GF-D8 (cell line): ENCODE data around the gene ZBTB46.
"Not testable (repeated sequence)": the region's sequence is repeated elsewhere in the genome, so short reads cannot be mapped to it uniquely, and the experiment has no call there.

Experiments used
- DNase-seq: peaks from one replicate; lab custom pipeline; 2025; lab: John Stamatoyannopoulos, UW

ZBTB46 gene

GRCh38 chr20:63830841-63831588 is at the start of gene ZBTB46:
Gene ZBTB46 (minus strand): TSS chr20:63831264. CDS start chr20:63790757, 40,507 bp downstream.
- DNase-seq, result no peak

DNA sequence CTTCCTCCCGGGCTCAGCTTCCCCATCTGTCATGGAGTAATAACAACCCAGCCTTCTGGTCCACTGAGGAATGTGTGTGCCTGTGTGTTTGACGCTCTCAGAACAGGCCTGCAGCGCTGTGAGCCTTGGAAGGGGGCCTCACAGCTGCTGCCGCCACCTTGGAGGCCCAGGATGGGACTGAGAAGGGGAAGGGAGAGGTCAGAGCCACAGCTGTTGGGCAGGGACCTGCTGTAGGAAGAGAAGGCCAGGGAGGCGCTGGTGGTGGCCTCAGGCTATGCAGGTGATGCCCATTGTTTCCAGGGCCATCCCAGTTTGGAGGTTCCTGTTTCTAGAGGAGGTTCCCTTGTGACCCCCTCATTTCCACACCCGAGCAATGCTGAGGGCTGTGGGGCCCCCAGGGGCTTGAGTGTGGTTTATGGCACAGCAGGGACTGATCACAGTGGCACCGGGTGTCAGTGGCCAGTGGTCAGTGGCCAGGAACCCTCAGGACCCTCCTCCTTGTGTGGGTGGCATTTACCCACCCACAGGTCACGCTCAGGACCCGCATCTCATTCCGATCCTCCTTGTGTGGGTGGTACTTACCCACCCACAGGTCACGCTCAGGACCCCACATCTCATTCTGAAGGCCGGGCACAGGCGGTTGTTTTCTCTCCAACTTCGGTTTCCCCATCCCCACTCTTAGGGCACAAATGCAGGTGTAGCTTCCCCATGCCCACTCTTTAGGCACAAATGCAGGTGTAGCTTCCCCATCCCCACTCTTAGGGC is 48.0 kb upstream of the ZBTB46 start:
- DNase-seq, result no peak

GRCh38 chr20:63877755-63878470 is 46.8 kb upstream of the ZBTB46 start:
- DNase-seq, result no peak

DNA sequence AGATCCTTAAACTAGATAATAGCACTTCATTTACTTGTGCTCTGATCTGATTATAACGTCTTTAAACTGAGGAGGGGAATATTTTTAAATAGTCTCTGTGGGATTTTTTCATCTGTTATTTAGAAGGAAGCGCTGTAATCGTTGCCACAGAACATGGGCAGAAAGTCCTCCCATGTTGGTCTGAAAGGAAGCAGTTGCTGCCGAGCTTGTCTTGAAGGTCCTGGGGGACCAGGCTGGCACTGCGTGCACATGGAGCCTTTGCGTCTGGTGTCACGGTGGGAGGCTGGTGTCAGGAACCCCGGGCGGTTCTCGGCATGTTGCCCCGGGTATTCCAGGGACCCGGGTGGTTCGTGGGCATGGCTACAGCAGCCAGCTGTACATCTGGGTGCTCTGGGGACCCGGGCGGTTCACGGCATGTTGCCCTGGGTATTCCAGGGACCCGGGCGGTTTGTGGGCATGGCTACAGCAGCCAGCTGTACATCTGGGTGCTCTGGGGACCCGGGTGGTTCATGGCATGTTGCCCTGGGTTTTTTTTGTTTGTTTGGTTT is 45.5 kb upstream of the ZBTB46 start:
- DNase-seq, result peak; percentile 41

DNA sequence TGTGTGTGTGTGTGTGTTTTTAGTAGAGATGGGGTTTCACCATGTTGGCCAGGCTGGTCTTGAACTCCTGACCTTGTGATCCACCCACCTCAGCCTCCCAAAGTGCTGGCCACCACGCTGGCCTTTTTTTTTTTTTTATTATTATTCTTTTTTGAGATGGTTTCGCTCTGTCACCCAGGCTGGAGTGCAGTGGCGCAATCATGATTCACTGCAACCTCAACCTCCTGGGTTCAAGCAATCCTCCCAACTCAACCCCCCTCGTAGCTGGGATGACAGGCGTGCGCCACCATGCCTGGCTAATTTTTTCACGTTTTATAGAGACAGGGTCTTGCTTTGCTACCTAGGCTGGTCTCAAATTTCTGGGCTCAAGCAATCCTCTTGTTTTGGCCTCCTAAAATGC is 43.2 kb upstream of the ZBTB46 start:
- not testable (repeated sequence) for DNase-seq

GRCh38 chr20:63873477-63873971 is 42.5 kb upstream of the ZBTB46 start:
- DNase-seq, result peak; percentile 87

DNA sequence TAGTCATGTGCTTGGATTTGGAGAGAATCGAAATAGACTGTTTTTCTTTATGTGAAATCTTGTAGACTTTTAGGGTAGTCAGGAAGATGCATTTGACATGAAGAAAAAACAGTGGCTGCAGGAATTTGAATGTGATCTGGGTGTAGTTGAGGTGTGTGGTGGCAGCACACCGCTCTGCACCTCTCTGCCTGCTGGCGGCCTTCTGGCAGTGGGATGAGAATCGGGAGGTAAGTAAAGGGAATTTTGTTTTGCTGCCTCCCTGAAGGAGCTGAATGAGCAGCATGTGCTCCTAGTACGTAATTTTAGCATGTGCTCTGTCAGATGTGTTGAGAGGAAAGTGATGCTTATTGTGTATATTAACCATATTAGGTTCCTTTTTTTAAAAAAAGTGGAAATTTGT is 37.2 kb upstream of the ZBTB46 start:
- no peak for DNase-seq

- DNase-seq, result not testable (repeated sequence)
Observed at GRCh38 chr20:63867042-63867441, 36.0 kb upstream of the ZBTB46 start.

DNA sequence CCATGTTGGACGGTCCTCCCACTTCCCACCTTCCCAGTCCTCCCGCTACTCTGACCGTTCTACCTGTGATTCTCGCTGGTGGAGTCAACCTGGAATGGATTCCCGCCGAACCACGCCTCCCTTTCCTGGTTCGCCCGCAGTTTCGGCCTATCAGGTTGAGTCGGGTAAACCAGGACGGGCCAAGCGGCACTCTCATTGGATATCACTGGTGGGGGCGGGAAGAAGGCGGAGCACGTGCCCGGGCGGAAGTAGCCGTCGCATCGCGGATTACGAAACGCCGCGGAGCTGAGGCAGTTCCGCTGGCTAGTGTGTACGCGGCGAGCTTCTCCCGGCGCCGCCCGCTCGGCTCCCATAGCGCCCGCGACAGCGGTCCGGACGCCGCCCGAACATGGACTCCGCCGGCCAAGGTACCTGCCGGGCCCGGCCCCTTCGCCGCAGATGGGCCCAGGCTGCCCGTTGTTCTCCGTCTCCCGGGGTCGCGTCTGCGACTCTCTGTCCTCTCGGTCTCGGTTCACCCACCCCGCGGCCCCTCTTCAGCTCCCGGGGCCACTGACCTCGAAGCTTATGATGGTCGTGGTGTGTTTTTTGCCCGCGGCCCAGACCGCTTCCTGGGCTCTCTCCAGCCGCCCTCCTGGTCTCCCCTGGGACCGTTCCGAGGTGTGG is 34.0 kb upstream of the ZBTB46 start, which contains the start of gene TPD52L2:
TSS of gene TPD52L2 (plus strand) at position 293 of the 663 bp plus-strand sequence. CDS start at position 389, 96 bp downstream.
- peak; percentile 96 for DNase-seq

DNA sequence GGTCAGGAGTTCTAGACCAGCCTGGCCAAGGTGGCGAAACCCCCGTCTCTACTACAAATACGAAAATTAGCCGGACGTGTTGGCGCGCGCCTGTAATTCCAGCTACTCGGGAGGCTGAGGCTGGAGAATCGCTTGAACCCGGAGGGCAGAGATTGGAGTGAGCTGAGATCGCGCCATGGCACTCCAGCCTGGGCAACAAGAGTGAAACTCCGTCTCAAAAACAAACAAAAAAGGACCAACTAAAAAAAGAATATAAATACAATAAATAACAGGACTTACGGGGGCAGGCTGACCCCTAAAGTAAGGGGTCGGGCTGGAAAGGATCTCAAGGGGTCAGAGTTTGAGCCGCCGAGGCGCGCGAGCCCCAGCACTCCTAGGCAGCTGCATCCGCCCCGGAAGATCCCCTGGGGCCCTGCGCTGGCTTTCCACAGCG is 33.5 kb upstream of the ZBTB46 start:
- no peak for DNase-seq

DNA sequence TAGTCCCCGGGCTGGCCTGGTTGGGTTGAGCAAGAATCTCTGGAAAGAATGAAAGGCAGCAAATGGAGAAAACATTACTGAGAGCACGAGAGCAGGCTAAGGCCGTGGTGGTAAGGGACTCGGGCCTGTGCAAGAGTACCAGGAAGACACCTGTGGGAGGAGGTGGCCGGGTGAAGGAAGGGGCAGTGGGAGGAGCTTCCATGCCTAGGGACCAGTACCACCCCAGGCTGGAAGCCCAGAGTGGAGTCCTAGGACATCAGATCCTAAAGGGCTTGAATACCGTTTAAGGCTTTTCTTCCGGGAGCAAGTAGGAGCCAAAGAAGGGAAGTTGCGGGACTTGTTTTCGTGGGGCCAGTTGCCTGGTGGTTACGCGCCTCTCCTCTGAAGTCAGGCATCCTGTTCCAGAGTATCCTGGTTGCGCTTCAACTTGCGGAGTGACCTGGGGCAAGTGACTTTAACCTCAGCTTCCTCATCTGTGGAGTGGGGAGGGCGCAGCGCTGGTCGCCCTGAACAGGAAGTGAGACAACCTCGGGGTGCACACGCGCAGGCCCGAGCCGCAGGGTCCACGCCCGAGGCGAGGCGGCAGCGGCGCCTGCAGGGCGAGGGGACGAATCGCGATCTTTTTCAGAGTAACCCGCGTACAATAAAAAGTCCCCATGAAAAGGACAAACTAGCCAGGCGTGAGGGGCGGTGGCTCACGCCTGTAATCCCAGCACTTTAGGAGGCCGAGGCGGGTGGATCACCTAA is 32.9 kb upstream of the ZBTB46 start:
- peak; percentile 95 for DNase-seq

DNA sequence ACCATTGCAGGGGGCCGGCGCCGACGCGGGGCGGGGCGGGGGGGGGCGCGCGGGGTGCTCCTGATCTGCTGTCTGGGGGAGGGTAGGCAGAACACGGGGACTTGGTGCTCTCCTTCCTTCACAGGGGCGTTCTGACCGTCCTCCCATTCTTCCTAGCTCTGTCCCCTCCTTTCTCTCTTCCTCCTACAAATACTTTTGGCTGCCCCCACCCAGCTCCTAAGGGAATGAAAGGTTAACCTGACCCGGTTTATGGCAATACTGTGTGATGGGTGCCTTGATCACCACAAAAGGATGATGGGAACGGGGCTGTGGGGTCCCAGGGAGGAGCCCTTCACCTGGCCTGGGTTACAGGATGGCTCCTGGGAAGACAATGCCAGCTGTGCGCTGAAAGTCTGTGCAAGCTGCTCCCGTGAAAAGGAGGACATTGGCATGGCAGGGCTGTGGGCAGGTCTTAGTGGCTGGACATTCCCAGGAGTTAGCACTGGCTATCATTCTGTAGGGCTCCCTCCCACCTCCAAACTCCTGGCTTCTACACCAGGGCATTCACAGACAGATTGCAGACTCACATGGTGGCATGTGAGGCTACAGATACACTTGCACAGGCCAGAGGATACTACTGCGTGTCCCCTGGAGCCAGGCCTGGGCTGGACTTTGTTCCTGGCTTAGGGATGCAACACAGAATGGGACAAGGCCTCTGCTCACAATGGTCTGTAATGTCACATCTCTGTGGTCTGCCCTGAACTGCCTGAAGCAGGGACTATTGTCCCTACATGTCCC is 32.1 kb upstream of the ZBTB46 start:
- no peak for DNase-seq

- DNase-seq, result no peak
Observed at GRCh38 chr20:63861981-63862901, 31.2 kb upstream of the ZBTB46 start.

- DNase-seq, result no peak
Observed at GRCh38 chr20:63861365-63861934, 30.4 kb upstream of the ZBTB46 start, which contains the start of gene ABHD16B. Gene ABHD16B (plus strand): TSS chr20:63861498. CDS start chr20:63861541, 43 bp downstream.

GRCh38 chr20:63860325-63861051 is 29.4 kb upstream of the ZBTB46 start:
- DNase-seq, result no peak

DNA sequence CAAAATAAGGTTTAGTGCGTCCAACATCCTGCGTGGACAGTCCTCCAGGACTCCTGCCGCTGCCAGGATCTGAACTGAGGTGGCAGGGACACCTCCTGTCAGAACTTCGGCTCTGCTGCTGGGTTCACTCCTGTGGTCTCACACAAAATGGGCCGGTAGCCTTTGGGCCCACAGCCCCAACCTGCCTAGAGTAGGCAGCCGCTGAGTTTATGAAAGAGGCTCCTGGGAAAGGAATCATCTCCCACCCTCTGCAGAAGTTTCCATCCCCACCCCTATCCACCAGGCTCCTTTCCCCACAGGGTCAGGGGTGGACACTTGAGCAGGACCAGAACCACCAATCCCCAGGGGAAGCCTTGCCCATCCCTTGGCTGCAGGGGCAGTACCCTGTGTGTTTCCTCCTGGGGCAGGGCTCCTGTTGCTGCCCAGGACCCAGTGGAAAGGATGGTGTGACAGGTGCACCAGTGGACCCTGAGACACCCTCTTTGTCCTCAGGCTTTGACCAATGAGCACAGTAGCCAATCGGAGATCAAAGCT is 28.2 kb upstream of the ZBTB46 start:
- no peak for DNase-seq
